IPS DF 6.9 (cell line): ENCODE measurements around the gene LUC7L2.
"Not testable (repeated sequence)": the region's sequence is repeated elsewhere in the genome, so short reads cannot be mapped to it uniquely, and the experiment has no call there.

Source experiments
- DNase-seq: peaks from one replicate; pipeline ENCODE4 v3.0.0-alpha.2; 2013; ENCODE audit warnings: low read depth, low spot score
- H3K27ac ChIP-seq: one replicate; pipeline ENCODE4 v1.5.1; 2013; ENCODE audit warnings: low read length, control low read depth
- H3K27me3 ChIP-seq: 2 replicates; pipeline ENCODE4 v1.6.1; 2013; ENCODE audit warnings: mild to moderate bottlenecking, low read length; ENCODE audit not compliant: control insufficient read depth, insufficient read depth
- H3K36me3 ChIP-seq: 2 replicates; pipeline ENCODE4 v1.6.1; 2013; ENCODE audit warnings: low read length; ENCODE audit not compliant: control insufficient read depth, insufficient read depth
- H3K4me1 ChIP-seq: 2 replicates; pipeline ENCODE4 v1.6.1; 2013; ENCODE audit warnings: low read length; ENCODE audit not compliant: control insufficient read depth, insufficient read depth
- H3K4me3 ChIP-seq: 2 replicates; pipeline ENCODE4 v1.5.1; 2013; ENCODE audit warnings: mild to moderate bottlenecking, low read length
- H3K9me3 ChIP-seq: 2 replicates; pipeline ENCODE4 v1.6.1; 2013; ENCODE audit warnings: low read length, inconsistent platforms; ENCODE audit not compliant: control insufficient read depth, insufficient read depth
- WGBS: extraction: QIAGEN DNeasy Blood & Tissue Kit; methylation state at CpG from one replicate; pipeline ENCODE4 v1.1.7; 2013; ENCODE audit warnings: mixed read lengths, missing lambda C conversion rate; ENCODE audit not compliant: insufficient read length, insufficient coverage; 5-methylcytosine and 5-hydroxymethylcytosine counted together

LUC7L2 gene

DNA sequence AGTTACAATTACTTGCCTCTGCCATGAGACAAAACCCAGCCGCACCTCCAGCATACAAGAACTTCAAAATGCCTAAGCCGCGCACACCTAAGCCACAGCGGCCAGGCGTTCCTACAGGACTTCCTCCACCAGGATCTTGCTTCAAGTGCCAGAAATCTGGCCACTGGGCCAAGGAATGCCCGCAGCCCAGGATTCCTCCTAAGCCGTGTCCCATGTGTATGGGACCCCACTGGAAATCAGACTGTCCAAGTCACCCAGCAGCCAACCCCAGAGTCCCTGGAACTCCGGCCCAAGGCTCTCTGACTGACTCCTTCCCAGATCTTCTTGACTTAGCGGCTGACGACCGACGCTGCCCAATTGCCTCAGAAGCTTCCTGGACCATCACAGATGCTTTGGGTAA lies 103.7 kb downstream of the LUC7L2 start:
- not testable (repeated sequence) for H3K4me1 ChIP-seq, H3K9me3 ChIP-seq, H3K36me3 ChIP-seq, DNase-seq, H3K4me3 ChIP-seq, H3K27ac ChIP-seq, H3K27me3 ChIP-seq
- no CpG with 5 or more reads among the region's 12 CpGs for WGBS

DNA sequence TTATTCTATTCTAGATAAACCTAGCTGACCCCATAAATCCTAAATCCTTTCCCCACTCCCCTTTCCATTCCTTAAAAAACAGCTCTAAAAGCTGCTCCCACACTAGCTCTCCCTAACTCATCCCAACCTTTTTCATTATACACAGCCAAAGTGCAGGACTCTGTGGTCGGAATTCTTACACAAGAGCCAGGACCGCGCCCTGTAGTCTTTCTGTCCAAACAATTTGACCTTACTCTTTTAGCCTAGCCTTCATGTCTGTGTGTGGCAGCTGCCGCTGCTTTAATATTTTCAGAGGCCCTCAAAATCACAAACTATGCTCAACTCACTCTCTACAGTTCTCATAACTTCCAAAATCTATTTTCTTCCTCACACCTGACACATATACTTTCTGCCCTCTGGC lies 104.8 kb downstream of the LUC7L2 start:
- no CpG with 5 or more reads among the region's 4 CpGs for WGBS
- not testable (repeated sequence) for H3K36me3 ChIP-seq, H3K4me1 ChIP-seq, H3K27ac ChIP-seq, H3K27me3 ChIP-seq, H3K4me3 ChIP-seq, H3K9me3 ChIP-seq, DNase-seq

DNA sequence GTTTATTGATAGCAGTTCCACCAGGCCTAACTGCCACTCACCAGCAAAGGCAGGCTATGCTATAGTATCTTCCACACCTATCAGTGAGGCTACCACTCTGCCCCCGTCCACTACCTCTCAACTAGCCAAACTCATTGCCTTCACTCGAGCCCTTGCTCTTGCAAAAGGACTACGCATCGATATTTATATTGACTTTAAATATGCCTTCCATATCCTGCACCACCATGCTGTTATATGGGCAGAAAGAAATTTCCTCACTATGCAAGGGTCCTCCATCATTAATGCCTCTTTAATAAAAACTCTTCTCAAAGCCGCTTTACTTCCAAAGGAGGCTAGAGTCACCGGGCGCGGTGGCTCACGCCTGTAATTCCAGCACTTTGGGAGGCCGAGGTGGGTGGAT lies 105.4 kb downstream of the LUC7L2 start:
- H3K36me3 ChIP-seq, H3K27me3 ChIP-seq, H3K4me3 ChIP-seq, H3K9me3 ChIP-seq, DNase-seq, H3K4me1 ChIP-seq, H3K27ac ChIP-seq: not testable (repeated sequence)
- WGBS: no CpG with 5 or more reads among the region's 10 CpGs

DNA sequence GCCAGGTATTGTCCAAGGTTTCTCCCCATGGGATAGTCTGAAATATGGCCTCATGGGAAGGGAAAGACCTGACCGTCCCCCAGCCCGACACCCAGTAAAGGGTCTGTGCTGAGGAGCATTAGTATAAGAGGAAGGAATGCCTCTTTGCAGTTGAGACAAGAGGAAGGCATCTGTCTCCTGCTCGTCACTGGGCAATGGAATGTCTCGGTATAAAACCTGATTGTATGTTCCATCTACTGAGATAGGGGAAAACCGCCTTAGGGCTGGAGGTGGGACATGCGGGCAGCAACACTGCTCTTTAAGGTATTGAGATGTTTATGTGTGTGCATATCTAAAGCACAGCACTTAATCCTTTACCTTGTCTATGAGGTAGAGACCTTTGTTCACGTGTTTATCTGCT lies 108.0 kb downstream of the LUC7L2 start:
- WGBS: no CpG with 5 or more reads among the region's 7 CpGs
- H3K36me3 ChIP-seq, DNase-seq, H3K4me3 ChIP-seq, H3K4me1 ChIP-seq, H3K27me3 ChIP-seq, H3K27ac ChIP-seq, H3K9me3 ChIP-seq: not testable (repeated sequence)

DNA sequence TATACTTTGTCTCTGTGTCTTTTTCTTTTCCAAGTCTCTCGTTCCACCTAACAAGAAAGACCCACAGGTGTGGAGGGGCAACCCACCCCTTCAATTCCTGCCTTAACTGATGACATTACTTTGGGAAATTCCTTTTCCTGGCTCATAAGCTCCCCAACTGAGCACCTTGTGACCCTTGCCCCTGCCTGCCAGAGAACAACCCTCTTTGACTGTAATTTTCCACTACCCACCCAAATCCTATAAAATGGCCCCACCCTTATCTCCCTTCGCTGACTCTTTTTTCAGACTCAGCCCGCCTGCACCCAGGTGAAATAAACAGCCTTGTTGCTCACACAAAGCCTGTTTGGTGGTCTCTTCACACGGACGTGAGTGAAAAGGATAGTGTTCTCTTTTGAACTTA lies 108.6 kb downstream of the LUC7L2 start:
- not testable (repeated sequence) for H3K27ac ChIP-seq, H3K9me3 ChIP-seq, H3K4me3 ChIP-seq, H3K27me3 ChIP-seq, DNase-seq, H3K36me3 ChIP-seq, H3K4me1 ChIP-seq
- WGBS: no CpG with 5 or more reads among the region's 5 CpGs

DNA sequence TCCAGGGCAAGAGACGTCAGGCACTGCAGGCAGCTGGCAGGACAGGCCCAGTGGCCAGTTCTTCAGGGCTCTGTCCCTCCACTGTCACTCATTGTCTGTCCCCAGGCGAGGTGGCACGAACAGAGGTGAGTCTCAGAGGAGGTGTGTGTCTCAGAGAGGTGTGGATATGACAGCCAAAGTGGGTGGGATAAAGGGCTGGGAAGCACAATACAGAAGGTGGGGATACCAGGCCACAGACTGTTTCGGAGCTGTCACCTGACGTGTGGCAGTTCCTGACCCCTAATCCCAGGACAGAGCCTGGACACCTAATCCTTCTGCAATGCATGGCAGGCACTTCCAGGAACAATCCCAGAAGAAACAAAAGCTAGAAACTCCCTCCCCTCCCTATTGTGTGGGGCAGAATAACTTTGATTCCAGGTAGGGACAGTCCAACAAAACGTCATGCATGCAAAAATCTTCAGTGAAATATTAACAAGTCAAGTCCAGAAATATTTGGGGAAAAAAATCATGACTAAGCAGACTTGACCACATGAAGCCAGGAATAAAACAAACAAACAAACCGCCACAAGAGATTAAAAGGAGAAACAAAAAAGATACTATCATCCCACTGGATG lies 112.2 kb downstream of the LUC7L2 start:
- H3K4me3 ChIP-seq: no peak overlapping the region
- WGBS: no CpG with 5 or more reads among the region's 7 CpGs
- H3K27me3 ChIP-seq: no peaks in the 10 kb centered on the region
- no peak for DNase-seq
- H3K27ac ChIP-seq: no peak overlapping the region
- H3K36me3 ChIP-seq: no peaks in the 10 kb centered on the region; the same call in 1 of the 2 replicates
- H3K9me3 ChIP-seq: no peaks in the 10 kb centered on the region
- no peaks in the 10 kb centered on the region for H3K4me1 ChIP-seq
